SU-DHL-6 (cell line): ENCODE measurements around the gene ANKRD28.

ENCODE experiments used
- H2AFZ ChIP-seq: fragments of 200-600 bp; sonication (generic); 2 replicates; pipeline ENCODE4 v1.6.1; 2014; ENCODE audit warnings: low read depth, mild to moderate bottlenecking, moderate library complexity, mixed read lengths, antibody characterized with exemption, low read length; ENCODE audit not compliant: severe bottlenecking
- H3F3A ChIP-seq: fragments of 200-600 bp; shearing (Covaris generic); 2 replicates; pipeline ENCODE4 v1.6.0; 2016; ENCODE audit warnings: antibody characterized with exemption, mild to moderate bottlenecking; ENCODE audit not compliant: insufficient read depth
- H3K27ac ChIP-seq: fragments of 200-600 bp; sonication (generic); 2 replicates; pipeline ENCODE4 v1.5.1; 2016; ENCODE audit warnings: low read depth, mild to moderate bottlenecking, low read length, moderate library complexity, mixed read lengths
- H3K27me3 ChIP-seq: fragments of 200-600 bp; sonication (generic), shearing (Covaris generic); 2 replicates; pipeline ENCODE4 v1.6.0; 2014; ENCODE audit warnings: mild to moderate bottlenecking, low read length
- H3K36me3 ChIP-seq: fragments of 200-600 bp; sonication (generic); 2 replicates; pipeline ENCODE4 v1.6.1; 2014; ENCODE audit warnings: mild to moderate bottlenecking, low read length, mixed read lengths
- H3K4me2 ChIP-seq: fragments of 300-600, 200-600 bp; shearing (Covaris generic), sonication (generic); 2 replicates; pipeline ENCODE4 v1.6.0; 2014; ENCODE audit warnings: low read length, low read depth, mild to moderate bottlenecking; ENCODE audit not compliant: poor library complexity, severe bottlenecking
- H3K4me3 ChIP-seq: fragments of 200-600 bp; sonication (generic); 2 replicates; pipeline ENCODE4 v1.5.1; 2014; ENCODE audit warnings: antibody characterized with exemption, low read length, mild to moderate bottlenecking, mixed read lengths; ENCODE audit not compliant: insufficient read depth, poor library complexity, severe bottlenecking
- H3K79me2 ChIP-seq: fragments of 200-600 bp; sonication (generic); 2 replicates; pipeline ENCODE4 v1.6.1; 2014; ENCODE audit warnings: mild to moderate bottlenecking, low read length, moderate library complexity; ENCODE audit not compliant: insufficient read depth
- H3K9ac ChIP-seq: fragments of 200-600 bp; sonication (generic); 2 replicates; pipeline ENCODE4 v1.7.0; 2014; ENCODE audit warnings: mild to moderate bottlenecking, low read length
- H3K9me2 ChIP-seq: fragments of 200-600 bp; sonication (generic); replicated peaks from 2 replicates; pipeline ENCODE4 v1.6.1; 2014; ENCODE audit warnings: low read length; ENCODE audit not compliant: insufficient read depth
- H3K9me3 ChIP-seq: fragments of 200-600 bp; sonication (generic); 2 replicates; pipeline ENCODE4 v1.6.1; 2014; ENCODE audit warnings: low read length, mixed read lengths; ENCODE audit not compliant: insufficient read depth
- H4K20me1 ChIP-seq: fragments of 200-600 bp; sonication (generic); 2 replicates; pipeline ENCODE4 v1.6.1; 2014; ENCODE audit warnings: low read depth, mild to moderate bottlenecking, antibody characterized with exemption, low read length, moderate library complexity, mixed read lengths
- EZH2phosphoT487 ChIP-seq: fragments of 200-600 bp; sonication (generic), shearing (Covaris generic); conservative IDR thresholded peaks from 2 replicates; pipeline ENCODE4 v1.6.1; 2018; ENCODE audit warnings: mild to moderate bottlenecking, antibody characterized with exemption, low read length, moderate library complexity, mixed read lengths
- TF ChIP-seq, protein P1 (sequence below): fragments of 200-600 bp; sonication (generic); IDR thresholded peaks from one replicate; pipeline ENCODE4 v1.5.1; 2017; ENCODE audit warnings: antibody characterized with exemption, mild to moderate bottlenecking, low read length, moderate library complexity; ENCODE audit not compliant: insufficient read depth, poor library complexity, severe bottlenecking

ANKRD28 gene

GRCh38 chr3:15664144-15664543, 133.6 kb downstream of the ANKRD28 start:
- peaks cover 6% of the 10 kb centered on the region; the same call in 1 of the 2 replicates for H3K36me3 ChIP-seq
- H3K4me3 ChIP-seq: no peak overlapping the region
- no peaks in the 10 kb centered on the region for H3K79me2 ChIP-seq
- H2AFZ ChIP-seq: no peak overlapping the region
- TF ChIP-seq, protein P1, sequence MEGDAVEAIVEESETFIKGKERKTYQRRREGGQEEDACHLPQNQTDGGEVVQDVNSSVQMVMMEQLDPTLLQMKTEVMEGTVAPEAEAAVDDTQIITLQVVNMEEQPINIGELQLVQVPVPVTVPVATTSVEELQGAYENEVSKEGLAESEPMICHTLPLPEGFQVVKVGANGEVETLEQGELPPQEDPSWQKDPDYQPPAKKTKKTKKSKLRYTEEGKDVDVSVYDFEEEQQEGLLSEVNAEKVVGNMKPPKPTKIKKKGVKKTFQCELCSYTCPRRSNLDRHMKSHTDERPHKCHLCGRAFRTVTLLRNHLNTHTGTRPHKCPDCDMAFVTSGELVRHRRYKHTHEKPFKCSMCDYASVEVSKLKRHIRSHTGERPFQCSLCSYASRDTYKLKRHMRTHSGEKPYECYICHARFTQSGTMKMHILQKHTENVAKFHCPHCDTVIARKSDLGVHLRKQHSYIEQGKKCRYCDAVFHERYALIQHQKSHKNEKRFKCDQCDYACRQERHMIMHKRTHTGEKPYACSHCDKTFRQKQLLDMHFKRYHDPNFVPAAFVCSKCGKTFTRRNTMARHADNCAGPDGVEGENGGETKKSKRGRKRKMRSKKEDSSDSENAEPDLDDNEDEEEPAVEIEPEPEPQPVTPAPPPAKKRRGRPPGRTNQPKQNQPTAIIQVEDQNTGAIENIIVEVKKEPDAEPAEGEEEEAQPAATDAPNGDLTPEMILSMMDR: no peak
- no peak for TF ChIP-seq EZH2phosphoT487
- no peak overlapping the region for H3K4me2 ChIP-seq
- H3K27ac ChIP-seq: no peak overlapping the region
- no peaks in the 10 kb centered on the region for H4K20me1 ChIP-seq
- no peak overlapping the region for H3K9ac ChIP-seq
- no peaks in the 10 kb centered on the region for H3K9me3 ChIP-seq
- H3K27me3 ChIP-seq: no peaks in the 10 kb centered on the region
- no peaks in the 10 kb centered on the region for H3F3A ChIP-seq
- no peaks in the 10 kb centered on the region for H3K9me2 ChIP-seq

GRCh38 chr3:15660055-15660935, 137.5 kb downstream of the ANKRD28 start:
- Histone ChIP-seq H3K9me2 (no peaks in the 10 kb centered on the region), H3K27ac (no peak overlapping the region), H3K4me3 (no peak overlapping the region), H3K36me3 (no peaks in the 10 kb centered on the region), H3K9ac (no peak overlapping the region), H2AFZ (no peak overlapping the region), H3K79me2 (no peaks in the 10 kb centered on the region), H3K9me3 (peaks cover 12% of the 10 kb centered on the region; the same call in 1 of the 2 replicates), H4K20me1 (no peaks in the 10 kb centered on the region), H3F3A (no peaks in the 10 kb centered on the region), H3K27me3 (no peaks in the 10 kb centered on the region), H3K4me2 (no peak overlapping the region)
- TF ChIP-seq EZH2phosphoT487: no peak

DNA sequence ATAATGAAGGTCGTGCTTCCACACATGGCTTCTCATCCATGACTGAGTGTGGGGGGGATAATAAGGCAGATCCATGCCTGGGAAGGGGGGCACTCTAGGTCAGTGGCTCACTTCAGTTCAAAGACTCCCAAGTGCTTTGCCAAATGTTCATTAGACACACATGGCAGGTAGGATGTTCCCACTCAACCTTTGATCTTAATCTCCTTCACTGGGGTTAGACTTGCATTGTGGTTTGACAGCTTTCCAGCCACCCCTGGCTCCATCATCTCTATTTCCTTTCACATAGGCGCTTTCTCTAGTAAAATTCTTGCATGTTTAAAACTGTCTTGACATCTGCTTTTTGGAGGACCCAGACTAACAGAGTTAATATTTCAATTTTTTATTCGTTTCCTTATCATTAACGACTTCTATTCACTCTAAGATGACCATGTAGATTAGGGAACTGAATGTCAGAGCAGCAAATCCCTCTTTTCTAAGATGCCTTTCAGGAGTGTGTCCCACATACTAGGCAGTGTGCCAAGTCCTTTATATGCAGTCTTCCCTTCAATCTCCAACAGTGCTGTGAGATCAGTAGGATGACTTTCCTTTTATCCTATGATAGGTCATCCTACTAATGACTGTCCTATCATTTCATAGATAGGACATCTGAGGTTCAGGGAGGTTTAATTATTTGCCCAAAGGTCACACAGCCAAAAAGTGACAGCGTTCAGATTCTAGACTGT, 138.4 kb downstream of the ANKRD28 start:
- no peak overlapping the region for H3K4me3 ChIP-seq
- no peaks in the 10 kb centered on the region for H3K79me2 ChIP-seq
- H3K9me3 ChIP-seq: peaks cover 12% of the 10 kb centered on the region; the same call in 1 of the 2 replicates
- H3K9me2 ChIP-seq: no peaks in the 10 kb centered on the region
- H3K27me3 ChIP-seq: no peaks in the 10 kb centered on the region
- no peak overlapping the region for H2AFZ ChIP-seq
- no peaks in the 10 kb centered on the region for H3K36me3 ChIP-seq
- TF ChIP-seq, protein P1: no peak
- no peak for TF ChIP-seq EZH2phosphoT487
- H3K9ac ChIP-seq: no peak overlapping the region
- no peak overlapping the region for H3K4me2 ChIP-seq
- no peaks in the 10 kb centered on the region for H3F3A ChIP-seq
- H3K27ac ChIP-seq: no peak overlapping the region
- H4K20me1 ChIP-seq: no peaks in the 10 kb centered on the region
